ENCODE results near the gene LDLRAD3.

LDLRAD3 gene

GRCh38 chr11:35933320-35933871 is 10.5 kb upstream of the LDLRAD3 start:
- TF ChIP-seq CTCF (IDR thresholded peaks at IDR 0.05; ENCODE audit: insufficient read depth, low read depth, low read length, missing control alignments) = no peak
- DNase-seq (ENCODE audit: low read depth) = no peak
- H3K4me3 ChIP-seq (ENCODE audit: low read length) = no peak overlapping the region

- TF ChIP-seq CTCF (IDR thresholded peaks at IDR 0.05; ENCODE audit: insufficient read depth, low read depth, low read length, missing control alignments) = no peak
- no peak for DNase-seq (ENCODE audit: low read depth)
- H3K4me3 ChIP-seq (ENCODE audit: low read length) = no peak overlapping the region
Observed at GRCh38 chr11:35934271-35934670, 9.6 kb upstream of the LDLRAD3 start.

- DNase-seq (ENCODE audit: low read depth) = no peak
- H3K4me3 ChIP-seq (ENCODE audit: low read length) = no peak overlapping the region
- TF ChIP-seq CTCF (IDR thresholded peaks at IDR 0.05; ENCODE audit: insufficient read depth, low read depth, low read length, missing control alignments) = no peak
Observed at GRCh38 chr11:35934981-35935380, 8.9 kb upstream of the LDLRAD3 start.

- no peak overlapping the region for H3K4me3 ChIP-seq (ENCODE audit: low read length)
- no peak for TF ChIP-seq CTCF (IDR thresholded peaks at IDR 0.05; ENCODE audit: insufficient read depth, low read depth, low read length, missing control alignments)
- DNase-seq (ENCODE audit: low read depth) = no peak
Observed at GRCh38 chr11:35935390-35935789, 8.5 kb upstream of the LDLRAD3 start.

GRCh38 chr11:35937111-35937510 is 6.8 kb upstream of the LDLRAD3 start:
- H3K4me3 ChIP-seq (ENCODE audit: low read length) = no peak overlapping the region
- DNase-seq (ENCODE audit: low read depth) = no peak
- no peak for TF ChIP-seq CTCF (IDR thresholded peaks at IDR 0.05; ENCODE audit: insufficient read depth, low read depth, low read length, missing control alignments)

- DNase-seq (ENCODE audit: low read depth) = no peak
- H3K4me3 ChIP-seq (ENCODE audit: low read length) = no peak overlapping the region
- no peak for TF ChIP-seq CTCF (IDR thresholded peaks at IDR 0.05; ENCODE audit: insufficient read depth, low read depth, low read length, missing control alignments)
Observed at GRCh38 chr11:35937700-35938099, 6.2 kb upstream of the LDLRAD3 start.

GRCh38 chr11:35938231-35938630 is 5.6 kb upstream of the LDLRAD3 start:
- TF ChIP-seq CTCF (IDR thresholded peaks at IDR 0.05; ENCODE audit: insufficient read depth, low read depth, low read length, missing control alignments) = no peak
- DNase-seq (ENCODE audit: low read depth) = no peak
- H3K4me3 ChIP-seq (ENCODE audit: low read length) = no peak overlapping the region
